ENCODE results near the gene PCDH9.

Gene PCDH9

DNA sequence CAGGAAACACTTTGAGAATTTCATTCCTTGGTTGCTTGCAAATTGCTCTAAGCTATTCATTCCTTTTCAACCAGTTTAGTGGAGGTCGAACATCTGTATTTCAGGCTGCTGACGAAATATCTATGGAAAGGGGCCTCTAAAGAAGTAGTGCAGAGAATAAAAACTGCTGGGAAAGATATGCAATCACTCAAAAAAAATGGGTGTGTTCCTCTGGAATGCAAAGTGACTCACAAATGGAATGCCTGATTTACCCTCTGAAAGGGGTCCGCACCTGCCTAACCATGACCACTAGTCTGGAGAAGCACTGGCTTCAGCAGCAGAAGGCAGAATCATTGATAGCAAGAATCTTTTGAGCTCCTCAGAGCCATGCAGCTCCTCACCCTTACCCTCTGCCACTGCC, 129.4 kb downstream of the PCDH9 start:
- TF ChIP-seq, protein P1, sequence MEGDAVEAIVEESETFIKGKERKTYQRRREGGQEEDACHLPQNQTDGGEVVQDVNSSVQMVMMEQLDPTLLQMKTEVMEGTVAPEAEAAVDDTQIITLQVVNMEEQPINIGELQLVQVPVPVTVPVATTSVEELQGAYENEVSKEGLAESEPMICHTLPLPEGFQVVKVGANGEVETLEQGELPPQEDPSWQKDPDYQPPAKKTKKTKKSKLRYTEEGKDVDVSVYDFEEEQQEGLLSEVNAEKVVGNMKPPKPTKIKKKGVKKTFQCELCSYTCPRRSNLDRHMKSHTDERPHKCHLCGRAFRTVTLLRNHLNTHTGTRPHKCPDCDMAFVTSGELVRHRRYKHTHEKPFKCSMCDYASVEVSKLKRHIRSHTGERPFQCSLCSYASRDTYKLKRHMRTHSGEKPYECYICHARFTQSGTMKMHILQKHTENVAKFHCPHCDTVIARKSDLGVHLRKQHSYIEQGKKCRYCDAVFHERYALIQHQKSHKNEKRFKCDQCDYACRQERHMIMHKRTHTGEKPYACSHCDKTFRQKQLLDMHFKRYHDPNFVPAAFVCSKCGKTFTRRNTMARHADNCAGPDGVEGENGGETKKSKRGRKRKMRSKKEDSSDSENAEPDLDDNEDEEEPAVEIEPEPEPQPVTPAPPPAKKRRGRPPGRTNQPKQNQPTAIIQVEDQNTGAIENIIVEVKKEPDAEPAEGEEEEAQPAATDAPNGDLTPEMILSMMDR (IDR thresholded peaks at IDR 0.05) = no peak

DNA sequence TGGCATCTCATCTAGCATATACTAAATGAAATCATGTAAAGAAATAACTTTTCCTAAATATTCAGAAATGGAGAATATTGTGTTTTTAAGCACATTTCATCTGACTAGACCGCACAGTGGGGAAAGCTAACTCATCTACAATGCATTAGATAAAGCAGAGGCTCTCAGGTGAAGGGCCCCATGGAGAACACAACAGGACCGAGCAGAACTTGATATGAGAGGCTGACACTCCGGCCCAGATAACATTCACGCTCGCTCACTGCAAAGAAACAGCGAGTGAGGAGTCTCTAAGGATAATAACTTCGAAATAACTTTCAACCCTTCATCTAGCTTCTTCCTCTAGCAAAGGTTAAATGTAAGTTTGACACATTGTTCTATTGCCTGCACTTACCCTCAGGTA, 130.6 kb downstream of the PCDH9 start:
- TF ChIP-seq, protein P1 (IDR thresholded peaks at IDR 0.05) = no peak

DNA sequence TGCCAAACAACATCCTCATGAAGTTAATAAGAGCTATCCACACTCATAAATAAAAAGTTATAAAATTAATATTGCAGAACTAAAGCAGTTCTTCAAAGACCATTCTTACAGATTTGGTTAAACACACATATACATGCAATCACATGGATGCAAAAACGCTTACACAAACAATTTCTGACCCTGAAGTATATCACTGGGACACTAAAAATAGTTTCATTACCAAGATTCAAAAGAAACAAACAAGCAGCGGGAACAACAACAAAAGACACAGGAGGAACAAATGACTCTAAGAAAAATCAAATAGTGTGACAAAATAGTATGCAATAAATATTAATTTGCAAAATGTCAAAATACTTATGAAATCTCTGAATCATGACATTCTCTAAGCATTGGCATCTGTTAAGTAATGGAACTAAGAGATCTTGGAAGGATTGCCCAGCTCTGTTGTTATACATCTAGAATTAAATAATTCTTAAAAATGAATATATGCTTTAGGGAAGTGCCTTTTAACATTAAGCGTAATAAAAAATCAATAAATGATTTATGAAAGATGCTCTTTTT, 132.2 kb downstream of the PCDH9 start:
- TF ChIP-seq, protein P1 (IDR thresholded peaks at IDR 0.05) = no peak

DNA sequence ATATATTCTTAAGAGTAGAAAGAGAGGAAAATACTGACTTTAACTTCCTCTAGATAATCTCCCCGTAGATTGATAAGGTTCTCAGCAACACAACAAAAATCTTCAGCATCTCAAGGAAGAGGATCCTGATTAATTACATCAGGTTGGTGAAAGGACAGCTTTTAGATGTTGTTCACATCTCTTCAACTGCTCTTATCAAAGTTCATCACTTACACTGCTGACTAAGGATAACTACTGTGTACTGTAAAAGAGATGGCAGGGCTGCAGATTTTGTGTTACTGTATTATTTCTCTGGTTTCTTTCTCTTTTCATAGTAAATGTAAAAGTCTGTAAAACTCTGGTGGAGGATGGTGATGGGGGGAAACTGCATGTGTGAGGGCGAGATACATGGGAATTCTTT, 133.7 kb downstream of the PCDH9 start:
- TF ChIP-seq, protein P1 (IDR thresholded peaks at IDR 0.05) = no peak

GRCh38 chr13:67095621-67096020, 134.5 kb downstream of the PCDH9 start:
- TF ChIP-seq, protein P1 (IDR thresholded peaks at IDR 0.05) = no peak

- TF ChIP-seq, protein P1 (IDR thresholded peaks at IDR 0.05) = no peak
Measured at GRCh38 chr13:67094952-67095351, 135.2 kb downstream of the PCDH9 start.

GRCh38 chr13:67094078-67094477, 136.1 kb downstream of the PCDH9 start:
- TF ChIP-seq, protein P1 (IDR thresholded peaks at IDR 0.05) = no peak

DNA sequence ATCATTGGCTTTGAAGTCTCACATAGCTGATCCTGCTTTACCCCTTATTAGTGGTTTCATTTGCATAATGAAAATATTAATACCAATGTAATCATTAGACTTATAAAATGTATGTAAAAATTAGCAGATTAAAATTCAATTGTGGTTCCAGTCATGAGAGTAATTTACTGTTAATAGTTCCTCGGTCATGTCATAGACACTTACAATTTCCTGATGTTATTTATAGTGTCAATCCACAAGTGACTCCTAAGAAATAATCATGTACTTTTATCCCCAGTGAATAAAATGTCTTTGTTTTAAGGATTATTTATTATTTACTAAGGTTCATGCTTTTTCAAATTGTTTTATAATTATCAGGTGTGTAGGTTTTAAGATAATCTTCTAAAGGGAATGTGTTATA, 138.5 kb downstream of the PCDH9 start:
- TF ChIP-seq, protein P1 (IDR thresholded peaks at IDR 0.05) = no peak

All from LNCAP (cell line).